OCI-LY3 (cell line): ENCODE results near the gene BCL6.
A peak's percentile ranks its signal among the peaks of the same experiment; 100 is the strongest.

Experiments used
- CTCF ChIP-seq: fragments of 200-600, 300-600 bp; sonication (generic); IDR thresholded peaks from 2 replicates; pipeline ENCODE4 v1.5.1; 2014; ENCODE audit warnings: antibody characterized with exemption, low read length, low read depth
- EZH2phosphoT487 ChIP-seq: fragments of 200-600 bp; shearing (Covaris generic); IDR thresholded peaks from 2 replicates; pipeline ENCODE4 v1.6.1; 2018; ENCODE audit warnings: antibody characterized with exemption, mixed run types, low read depth

DNA sequence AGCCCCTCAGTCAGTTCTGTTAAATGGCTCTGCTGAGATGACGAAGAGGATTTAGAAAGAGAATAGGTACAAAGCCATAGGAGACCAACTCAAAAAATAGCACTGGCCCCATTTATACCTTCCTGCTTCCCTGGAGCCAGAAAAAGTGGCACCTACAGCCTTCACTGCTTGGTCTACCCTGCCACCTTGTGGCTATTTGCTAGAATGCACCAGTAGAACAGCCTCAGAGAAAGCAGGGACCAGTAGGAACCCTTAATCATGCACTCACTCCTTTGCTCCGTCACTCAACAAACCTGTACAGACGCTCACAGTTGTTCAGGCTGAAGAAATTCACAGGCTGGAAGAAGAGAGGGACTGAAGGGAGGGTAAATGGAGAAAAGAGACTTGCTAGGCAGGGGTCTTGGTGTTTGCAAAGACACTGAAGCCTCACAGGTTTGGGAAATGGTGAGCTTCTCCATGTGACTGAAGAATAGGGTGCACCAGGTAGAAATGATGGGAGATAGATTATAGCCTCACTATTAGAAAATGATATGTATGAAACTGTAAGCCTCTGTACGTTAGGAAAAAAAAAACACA, 30.8 kb downstream of the BCL6 start:
- TF ChIP-seq CTCF = peak; percentile 92
- TF ChIP-seq EZH2phosphoT487 = no peak
